ENCODE data around the gene SMYD4.
"Not testable (repeated sequence)": the region's sequence is repeated elsewhere in the genome, so short reads cannot be mapped to it uniquely, and the experiment has no call there.

The SMYD4 gene

GRCh38 chr17:1802429-1802828 lies 27.3 kb downstream of the SMYD4 start:
- TF ChIP-seq, protein P1, sequence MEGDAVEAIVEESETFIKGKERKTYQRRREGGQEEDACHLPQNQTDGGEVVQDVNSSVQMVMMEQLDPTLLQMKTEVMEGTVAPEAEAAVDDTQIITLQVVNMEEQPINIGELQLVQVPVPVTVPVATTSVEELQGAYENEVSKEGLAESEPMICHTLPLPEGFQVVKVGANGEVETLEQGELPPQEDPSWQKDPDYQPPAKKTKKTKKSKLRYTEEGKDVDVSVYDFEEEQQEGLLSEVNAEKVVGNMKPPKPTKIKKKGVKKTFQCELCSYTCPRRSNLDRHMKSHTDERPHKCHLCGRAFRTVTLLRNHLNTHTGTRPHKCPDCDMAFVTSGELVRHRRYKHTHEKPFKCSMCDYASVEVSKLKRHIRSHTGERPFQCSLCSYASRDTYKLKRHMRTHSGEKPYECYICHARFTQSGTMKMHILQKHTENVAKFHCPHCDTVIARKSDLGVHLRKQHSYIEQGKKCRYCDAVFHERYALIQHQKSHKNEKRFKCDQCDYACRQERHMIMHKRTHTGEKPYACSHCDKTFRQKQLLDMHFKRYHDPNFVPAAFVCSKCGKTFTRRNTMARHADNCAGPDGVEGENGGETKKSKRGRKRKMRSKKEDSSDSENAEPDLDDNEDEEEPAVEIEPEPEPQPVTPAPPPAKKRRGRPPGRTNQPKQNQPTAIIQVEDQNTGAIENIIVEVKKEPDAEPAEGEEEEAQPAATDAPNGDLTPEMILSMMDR (conservative IDR thresholded peaks at IDR 0.05): no peak
- no peak overlapping the region for H3K27ac ChIP-seq

DNA sequence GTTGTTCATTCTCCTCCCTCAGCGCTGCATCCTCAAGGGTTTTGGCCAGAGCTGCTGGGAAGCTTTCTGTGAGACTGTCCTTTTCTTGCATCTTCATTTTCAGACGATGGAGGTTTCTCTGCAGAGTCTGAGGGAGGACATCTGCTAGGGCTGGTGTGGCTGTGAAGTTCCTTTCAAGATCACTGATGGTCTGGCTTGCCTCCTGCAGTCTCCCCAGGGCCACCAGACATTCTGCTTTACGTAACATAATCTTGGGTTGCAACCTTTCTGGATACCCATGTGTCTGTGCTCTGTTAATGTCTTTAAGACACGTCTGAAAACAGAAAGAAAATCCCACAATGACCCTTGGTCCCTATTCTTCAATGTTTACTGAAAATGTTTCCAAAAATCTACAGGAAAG lies 29.0 kb downstream of the SMYD4 start:
- TF ChIP-seq, protein P1 (conservative IDR thresholded peaks at IDR 0.05): no peak
- H3K27ac ChIP-seq: no peak overlapping the region

GRCh38 chr17:1800240-1800639 lies 29.5 kb downstream of the SMYD4 start:
- no peak overlapping the region for H3K27ac ChIP-seq
- TF ChIP-seq, protein P1 (conservative IDR thresholded peaks at IDR 0.05): no peak

DNA sequence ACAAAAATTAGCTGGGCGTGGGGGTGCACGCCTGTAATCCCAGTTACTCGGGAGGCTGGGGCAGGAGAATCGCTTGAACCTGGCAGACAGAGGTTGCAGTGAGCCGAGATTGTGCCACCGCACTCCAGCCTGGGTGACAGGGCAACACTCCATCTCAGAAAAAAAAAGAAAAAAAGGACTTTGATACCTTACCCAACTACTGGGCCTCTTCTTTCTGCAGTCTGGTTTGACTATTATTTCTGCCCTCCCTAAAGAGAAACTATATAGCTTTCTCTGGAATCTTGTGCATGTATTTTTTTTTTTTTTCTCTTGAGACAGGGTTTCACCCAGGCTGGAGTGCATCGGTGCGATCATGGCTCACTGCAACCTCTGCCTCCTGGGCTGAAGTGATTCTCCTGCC lies 31.9 kb downstream of the SMYD4 start:
- not testable (repeated sequence) for H3K27ac ChIP-seq

- TF ChIP-seq, protein P1 (conservative IDR thresholded peaks at IDR 0.05): no peak
- no peak overlapping the region for H3K27ac ChIP-seq
Measured at GRCh38 chr17:1797323-1797722, 32.4 kb downstream of the SMYD4 start.

GRCh38 chr17:1796800-1797199 lies 32.9 kb downstream of the SMYD4 start:
- TF ChIP-seq, protein P1 (conservative IDR thresholded peaks at IDR 0.05): no peak
- no peak overlapping the region for H3K27ac ChIP-seq

DNA sequence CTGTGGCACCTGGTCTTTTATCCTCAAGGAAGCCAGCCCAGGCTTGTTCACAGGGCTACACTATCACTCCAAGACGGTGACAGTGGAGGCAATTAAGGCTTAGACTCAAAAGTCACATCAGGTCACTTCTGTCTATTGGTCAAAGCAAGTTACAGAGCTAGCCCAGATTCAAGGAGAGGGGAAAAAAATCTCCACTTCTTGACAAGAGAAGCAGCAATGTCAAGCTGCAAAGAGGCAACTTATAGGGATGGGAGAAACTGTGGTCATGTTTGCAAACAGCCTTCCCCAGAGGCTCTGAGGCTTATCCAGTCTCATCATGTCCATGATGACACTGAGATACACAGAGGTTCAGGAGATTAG lies 36.3 kb downstream of the SMYD4 start:
- TF ChIP-seq, protein P1 (conservative IDR thresholded peaks at IDR 0.05): no peak
- H3K27ac ChIP-seq: no peak overlapping the region

GRCh38 chr17:1792495-1793446 lies 36.9 kb downstream of the SMYD4 start:
- no peak overlapping the region for H3K27ac ChIP-seq
- TF ChIP-seq, protein P1 (conservative IDR thresholded peaks at IDR 0.05): no peak
